HG03196 (cell line): ENCODE data around the gene GRID1.

Source experiments
- ATAC-seq: cut with Tn5 transposase; IDR thresholded peaks from one replicate; pipeline ENCODE4 v1.9.1; 2021; ENCODE audit not compliant: unreplicated experiment

GRID1 gene

GRCh38 chr10:86025509-86025908 lies 341.1 kb downstream of the GRID1 start:
- ATAC-seq, result no peak

DNA sequence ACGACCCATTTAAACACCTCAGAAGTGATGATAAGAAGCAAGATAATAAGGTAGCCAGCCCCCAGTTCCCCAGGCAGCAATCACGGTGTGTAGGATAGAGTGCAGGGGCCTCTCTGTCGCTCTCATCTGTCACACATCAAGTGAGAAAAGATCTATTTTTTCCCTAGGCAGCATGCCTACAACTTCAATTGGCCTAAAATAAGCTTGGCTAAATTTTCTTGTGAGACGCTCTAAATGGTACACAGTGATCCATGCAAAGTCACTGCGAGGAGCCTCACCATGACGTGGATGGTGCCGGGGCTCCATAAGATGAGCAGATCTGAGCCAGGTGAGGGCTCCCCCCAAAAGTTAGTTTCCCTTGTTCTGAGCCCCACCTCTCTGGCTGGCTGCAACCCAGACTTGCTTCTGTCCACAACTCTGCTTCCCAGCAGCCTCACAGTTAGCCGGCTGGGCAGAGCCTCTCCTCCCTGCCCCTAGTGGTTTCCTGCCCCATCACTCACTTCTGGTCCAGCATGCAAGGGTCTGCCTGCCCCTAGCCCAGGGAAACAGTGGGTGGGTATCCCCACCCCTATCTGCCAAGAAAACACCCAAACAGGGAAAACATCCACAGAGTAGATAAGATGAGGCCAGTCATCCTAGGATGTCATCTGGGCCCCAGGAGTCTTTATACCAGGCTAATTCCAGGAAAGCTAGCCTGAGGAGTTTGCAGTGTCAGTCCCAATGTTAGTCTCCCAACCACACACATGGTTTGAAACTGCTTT lies 342.1 kb downstream of the GRID1 start:
- no peak for ATAC-seq

DNA sequence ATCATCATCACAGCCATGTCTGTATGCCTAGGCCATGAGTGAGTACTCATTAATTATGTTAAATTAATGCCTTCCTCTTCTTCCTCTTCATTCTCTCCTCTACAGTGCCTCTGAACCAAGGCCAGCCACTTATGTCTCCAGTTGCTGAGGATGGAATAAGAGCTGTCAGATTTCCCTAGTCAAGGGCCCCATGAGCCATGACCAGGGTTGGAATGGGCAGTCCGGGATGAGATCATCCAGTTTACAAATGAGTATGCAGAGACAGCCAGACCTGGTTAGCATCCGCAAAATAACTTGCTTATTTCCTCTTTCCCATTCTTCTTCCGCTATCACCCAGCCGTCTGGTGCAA lies 342.7 kb downstream of the GRID1 start:
- no peak for ATAC-seq

DNA sequence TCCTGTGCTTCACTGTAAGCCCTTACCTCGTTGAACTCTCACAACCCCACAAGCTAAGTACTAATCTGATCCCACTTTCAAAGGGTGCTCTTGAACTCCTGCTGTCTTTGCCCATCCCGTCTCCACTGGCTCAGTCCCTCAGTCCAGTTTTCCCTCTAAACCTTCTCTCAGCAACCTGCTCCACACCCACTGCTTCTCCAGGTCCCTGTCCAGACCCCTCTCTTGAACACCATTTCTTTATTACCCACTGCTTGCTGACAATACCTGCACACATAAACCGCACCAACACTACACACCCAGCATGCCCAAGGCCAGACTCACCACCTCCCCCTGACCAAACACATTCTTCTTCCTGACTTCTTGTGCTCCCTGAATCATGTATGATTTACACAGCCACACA lies 343.3 kb downstream of the GRID1 start:
- ATAC-seq, result no peak

- ATAC-seq, result no peak
These were observed 343.7 kb downstream of the GRID1 start for GRCh38 chr10:86022906-86023305.

DNA sequence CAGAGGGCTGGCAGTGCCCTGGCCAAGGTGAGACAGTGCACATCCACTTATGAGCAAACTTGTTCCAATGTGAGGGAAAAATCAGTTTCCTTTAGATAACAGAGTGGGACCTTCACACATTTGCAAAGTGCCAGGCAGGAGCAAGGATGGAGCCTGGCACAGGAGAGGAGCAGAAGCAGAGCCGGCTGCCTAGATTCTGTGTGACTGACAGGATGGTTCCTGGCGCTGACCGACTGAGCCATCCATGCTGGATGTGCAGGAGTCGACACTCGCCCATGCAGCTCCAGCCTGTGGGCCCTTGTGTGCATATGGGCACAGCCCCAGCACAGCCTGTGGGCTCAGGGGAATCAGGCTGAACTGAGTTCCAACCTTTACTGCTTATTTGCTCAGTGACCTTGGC lies 346.5 kb downstream of the GRID1 start:
- ATAC-seq, result no peak

GRCh38 chr10:86019141-86019540 lies 347.5 kb downstream of the GRID1 start:
- ATAC-seq, result no peak

DNA sequence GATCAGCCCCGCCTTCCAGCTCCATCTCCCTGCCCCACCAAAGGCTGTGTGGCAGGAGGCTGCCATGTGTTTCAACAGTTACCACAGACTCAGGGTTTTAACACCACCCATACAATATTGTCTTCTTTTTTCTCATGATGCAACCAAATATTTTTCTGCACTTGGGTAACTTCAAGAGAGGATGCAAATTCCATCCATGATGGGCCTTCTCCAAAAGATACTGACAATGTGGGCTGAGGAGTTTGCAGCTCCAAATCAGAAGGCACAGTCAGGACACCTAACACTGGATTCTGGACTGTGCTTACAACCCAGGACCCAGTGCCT lies 347.9 kb downstream of the GRID1 start:
- no peak for ATAC-seq

DNA sequence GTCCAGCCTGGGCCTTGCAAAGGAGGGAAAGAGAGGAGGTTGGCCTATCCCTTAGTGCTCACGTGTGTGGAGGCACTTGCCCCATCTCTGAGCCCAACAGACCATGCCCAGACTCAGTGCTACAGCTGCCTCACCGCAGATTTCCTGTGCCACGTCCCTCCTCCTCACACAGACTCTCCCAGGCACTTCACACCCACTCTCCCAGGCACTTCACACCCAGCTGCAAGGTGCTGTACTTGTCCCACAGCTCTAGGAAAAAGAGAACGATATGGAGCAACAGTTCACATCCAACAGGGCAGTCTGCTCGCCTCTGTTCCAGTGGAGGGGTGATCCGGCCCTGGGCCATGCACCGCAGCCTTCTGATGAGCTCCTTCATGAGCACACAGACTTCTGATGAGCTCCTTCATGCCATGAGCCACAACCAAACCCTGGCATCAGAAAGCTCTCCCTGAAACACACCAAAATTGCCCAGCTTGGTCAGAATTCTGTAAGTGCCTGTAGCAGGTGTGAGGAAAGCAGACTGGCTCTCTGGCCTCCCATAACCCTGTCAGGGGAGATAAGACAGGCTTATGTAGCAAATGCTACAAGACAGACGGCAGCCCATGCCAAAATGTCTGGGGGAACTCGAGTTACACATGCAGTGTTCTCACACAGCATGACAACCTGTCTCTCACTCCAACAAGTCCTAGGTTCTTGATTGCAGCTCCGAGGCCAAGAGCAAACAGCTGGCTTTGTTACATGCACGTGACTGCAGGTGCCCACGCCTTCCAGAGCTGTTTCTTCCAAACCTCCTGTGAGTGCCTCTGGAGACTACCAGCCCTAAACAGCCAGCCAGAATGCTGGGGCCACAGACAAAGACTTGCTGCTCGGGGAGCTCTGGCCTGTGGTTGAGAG lies 348.5 kb downstream of the GRID1 start:
- peak; percentile 84 for ATAC-seq

DNA sequence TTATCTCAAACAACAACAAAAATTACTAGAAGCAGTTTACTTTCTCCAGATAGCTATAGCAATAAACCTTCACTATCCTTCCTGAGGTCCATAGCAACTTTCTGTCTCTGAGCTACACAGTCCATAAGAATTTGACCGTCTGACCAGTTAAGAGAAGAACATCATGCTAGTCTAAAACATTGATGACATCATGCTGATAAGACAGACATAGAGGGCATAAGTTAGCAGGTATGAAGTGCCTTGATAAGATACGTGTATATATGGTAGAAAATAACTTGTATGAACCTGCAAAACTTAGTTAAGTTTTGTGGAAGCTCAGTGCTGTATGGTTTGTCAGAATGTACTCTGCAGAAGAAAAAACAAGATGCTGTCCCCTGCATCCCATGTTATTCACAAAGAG lies 353.0 kb downstream of the GRID1 start:
- ATAC-seq, result no peak

GRCh38 chr10:86007171-86007570 lies 359.4 kb downstream of the GRID1 start:
- no peak for ATAC-seq

- ATAC-seq, result no peak
These were observed 362.3 kb downstream of the GRID1 start for GRCh38 chr10:86004337-86004736.

- ATAC-seq, result no peak
These were observed 363.4 kb downstream of the GRID1 start for GRCh38 chr10:86003201-86003621.

GRCh38 chr10:86001521-86001920 lies 365.1 kb downstream of the GRID1 start:
- no peak for ATAC-seq

- no peak for ATAC-seq
These were observed 369.1 kb downstream of the GRID1 start for GRCh38 chr10:85997544-85997943.

DNA sequence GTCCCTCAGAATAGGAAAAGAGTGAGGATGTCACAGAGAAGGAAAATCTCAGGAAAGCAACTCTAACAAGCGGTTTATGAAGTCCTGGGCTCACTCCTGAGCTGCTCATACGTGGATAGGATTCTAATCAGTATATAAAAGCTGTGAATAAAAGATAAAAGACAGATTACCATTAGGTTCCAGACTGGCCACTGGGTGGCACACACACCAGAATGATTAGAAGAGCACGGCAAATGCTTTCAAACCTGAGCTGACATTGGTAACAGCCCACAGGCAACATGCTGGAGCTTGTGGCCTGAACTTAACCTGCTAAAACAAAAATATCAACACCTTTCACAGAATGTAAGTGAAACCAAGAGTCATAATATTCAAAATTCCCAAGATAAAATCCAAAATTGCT lies 370.8 kb downstream of the GRID1 start:
- no peak for ATAC-seq

- ATAC-seq, result no peak
These were observed 372.6 kb downstream of the GRID1 start for GRCh38 chr10:85993840-85994507.

GRCh38 chr10:85993140-85993539 lies 373.5 kb downstream of the GRID1 start:
- ATAC-seq, result no peak

DNA sequence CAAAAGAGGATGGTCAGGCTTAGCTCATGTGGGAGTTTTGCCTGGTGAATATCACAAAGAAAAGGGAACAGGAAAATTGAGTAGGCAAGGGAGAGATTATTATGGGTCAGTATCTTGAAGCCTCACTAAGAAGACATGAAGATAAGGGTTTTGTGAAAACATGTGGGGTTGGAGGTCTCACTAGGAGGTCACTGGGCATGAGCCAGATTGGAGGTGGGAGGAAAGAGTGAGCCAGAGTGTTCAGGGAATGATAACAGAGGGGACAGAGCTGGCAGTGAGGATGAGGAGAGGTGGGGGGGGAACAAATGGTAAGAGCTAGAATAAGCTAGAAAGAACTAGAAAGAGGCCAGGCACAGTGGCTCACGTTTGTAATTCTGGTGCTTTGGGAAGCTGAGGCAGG lies 374.3 kb downstream of the GRID1 start:
- no peak for ATAC-seq

- no peak for ATAC-seq
These were observed 379.8 kb downstream of the GRID1 start for GRCh38 chr10:85986777-85987176.

DNA sequence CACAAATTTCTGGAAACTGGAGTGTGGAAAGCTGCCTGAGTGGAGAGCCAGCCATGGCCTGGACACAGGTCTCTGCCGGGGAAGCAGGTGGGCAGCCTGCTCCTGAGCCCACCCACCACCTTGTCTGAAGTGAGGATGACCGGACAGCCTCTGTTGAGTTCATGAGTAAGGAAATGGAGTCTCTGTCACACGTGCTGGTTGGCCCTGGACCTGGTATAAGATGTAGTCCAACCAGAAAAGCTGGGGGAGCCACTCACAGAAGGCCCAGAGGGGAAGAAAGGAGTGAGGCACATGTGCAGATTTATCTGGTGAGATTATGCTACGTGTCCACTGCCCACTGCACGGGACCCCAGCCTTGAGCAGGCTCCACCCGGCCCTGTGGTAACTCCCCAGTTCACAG lies 383.5 kb downstream of the GRID1 start:
- no peak for ATAC-seq

- ATAC-seq, result no peak
These were observed 387.0 kb downstream of the GRID1 start for GRCh38 chr10:85979598-85979997.
